ENCODE measurements around the gene VPS54.

DNA sequence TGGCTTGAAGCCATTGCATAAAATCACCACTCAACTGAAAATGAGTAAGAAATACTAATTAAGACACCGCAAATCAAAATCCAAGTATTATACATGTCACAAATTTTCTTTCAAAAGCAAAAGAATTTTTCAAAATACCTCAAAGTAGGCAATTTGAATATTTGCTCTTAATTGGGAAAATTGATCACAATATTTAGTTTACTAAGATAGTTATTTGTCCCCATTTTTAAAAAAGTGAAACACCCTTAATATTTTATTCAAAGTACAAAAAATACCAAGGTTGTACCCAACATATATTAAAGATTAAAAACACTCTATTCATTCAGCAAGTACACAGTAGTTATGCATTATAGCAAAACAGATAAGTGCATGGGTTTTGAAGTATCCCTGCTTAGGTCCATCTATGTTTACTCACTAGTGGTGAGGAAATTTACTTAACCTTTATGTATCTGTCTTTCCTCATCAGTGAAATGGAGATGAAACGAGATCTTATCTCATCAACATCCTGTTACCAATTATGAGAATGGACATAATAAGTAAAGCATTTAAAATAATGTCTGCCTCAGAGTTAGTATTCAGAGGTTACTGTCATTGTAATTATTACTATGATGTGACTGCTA is 35.1 kb downstream of the VPS54 start:
- TF ChIP-seq POLR2A (IDR thresholded peaks at IDR 0.05; ENCODE audit: low read length), result no peak
- TF ChIP-seq GATA1 (IDR thresholded peaks at IDR 0.05; ENCODE audit: low read depth, low read length), result no peak

Measured in erythroblast (primary cell).